Measurements from ENCODE around the gene ZNF789.
A peak's percentile ranks its signal among the peaks of the same experiment; 100 is the strongest.
"Not testable (repeated sequence)": the region's sequence is repeated elsewhere in the genome, so short reads cannot be mapped to it uniquely, and the experiment has no call there.

ZNF789 gene

DNA sequence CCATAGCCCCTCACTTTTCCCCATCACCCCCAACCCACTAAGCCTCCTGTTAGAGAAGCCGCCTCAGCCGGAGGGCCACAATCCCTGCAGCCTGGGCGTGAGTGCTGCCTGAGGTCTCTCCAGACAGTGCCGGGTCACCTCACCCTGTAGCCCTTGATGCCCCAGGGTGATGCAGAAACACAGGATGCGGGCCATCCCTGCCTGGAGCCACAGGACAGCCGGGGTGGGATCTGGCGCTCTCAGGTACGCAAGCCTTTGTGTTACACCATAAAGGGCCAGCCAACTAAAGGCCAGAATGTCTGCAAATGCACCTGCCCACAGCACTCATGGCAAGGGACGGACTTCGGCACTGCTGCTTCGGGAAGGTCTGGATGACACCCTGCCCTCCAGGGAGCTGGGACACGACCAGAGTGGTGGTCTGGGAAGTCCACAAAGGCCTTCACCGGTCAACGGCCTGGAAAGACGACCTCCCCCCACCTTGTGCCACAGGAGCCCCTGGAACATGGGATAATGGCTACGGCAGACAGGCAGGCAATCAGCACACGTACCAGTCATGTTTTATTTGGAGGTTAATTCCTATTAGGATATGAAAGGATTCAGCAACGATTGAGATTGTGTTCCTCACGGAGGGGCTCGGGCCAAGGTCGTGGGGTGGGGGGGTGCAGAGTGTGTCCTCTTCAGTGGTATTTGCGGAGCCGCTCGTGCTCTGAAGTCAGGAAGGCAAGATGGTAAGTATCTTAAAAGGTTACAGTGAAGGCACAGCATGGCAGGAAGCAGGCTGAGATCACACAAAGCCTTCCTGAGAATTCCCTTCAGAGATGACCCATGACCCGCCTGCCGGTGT is 14.8 kb upstream of the ZNF789 start:
- no peak for DNase-seq (ENCODE audit: low read depth, low spot score)

DNA sequence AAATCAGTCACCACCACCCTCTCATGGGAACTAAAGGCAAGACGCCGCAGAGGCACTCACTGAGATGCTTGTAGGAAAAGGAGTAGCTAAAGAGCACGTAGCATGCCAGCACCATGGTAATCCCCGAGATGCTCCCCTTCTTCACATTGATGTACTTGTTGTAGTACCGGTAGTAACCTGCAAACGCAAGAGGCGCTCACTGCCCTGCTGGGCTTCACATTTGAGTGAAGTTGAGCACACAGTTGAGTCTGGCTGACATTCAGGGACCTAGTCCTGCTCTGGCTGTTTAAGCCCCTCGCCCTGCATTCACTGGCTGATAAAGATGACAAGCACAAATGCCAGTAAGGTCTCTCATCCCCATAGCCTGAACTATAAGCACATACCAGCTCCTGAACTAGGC is 13.6 kb upstream of the ZNF789 start:
- DNase-seq (ENCODE audit: low read depth, low spot score) = no peak

DNA sequence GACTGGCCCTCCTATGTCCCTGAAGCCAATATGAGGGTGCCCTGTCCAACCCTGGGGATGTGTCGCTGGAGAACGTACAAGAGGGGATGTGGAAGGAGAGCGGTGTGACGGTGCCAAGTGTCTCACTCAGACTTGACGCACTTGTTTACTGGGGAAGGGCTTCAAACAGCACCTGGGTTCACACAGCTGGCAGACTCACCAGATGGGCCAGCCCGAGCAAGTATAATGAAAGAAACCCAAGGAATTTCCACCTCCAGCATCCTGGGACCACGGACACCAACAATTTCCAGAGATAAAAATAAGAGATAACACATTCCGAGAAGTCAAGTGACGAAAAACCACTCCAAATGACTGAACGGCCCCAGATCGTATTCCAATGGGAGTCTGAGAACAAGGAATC is 12.0 kb upstream of the ZNF789 start:
- no peak for DNase-seq (ENCODE audit: low read depth, low spot score)

DNA sequence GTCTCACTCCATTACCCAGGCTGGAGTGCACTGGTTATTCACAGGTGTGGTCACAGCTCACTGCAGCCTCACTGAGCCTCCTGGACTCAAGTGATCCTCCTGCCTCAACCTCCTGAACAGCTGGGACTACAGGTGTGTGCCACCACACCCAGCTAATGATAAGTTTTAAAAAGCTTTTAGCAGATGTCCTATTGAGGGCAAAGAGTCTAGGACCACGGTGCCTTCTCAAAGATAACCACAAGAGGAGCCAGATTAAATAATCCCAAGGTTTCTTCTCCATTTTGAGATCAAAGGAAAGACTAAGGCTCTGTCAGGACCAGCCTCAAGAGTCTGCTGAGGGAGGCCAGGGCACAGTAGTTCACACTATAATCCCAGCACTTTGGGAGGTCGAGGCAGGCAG is 11.5 kb upstream of the ZNF789 start:
- DNase-seq (ENCODE audit: low read depth, low spot score) = no peak

DNA sequence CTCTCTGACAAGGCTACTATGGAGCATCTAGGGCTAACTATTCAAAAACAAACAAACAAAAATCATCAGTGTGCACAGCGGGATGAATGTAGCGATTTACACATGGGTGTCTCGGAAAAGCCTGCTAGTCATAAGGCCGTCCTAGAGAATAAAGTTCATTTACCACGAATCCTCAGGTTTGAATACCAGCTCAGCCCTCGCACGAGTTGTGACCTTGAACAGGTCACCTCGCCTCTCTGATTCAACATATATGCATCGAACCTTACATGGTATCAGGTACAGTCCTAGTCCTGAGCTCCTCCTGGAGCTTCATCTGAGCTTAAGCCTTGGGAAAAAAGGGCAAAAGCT is 7.3 kb upstream of the ZNF789 start:
- no peak for DNase-seq (ENCODE audit: low read depth, low spot score)

DNA sequence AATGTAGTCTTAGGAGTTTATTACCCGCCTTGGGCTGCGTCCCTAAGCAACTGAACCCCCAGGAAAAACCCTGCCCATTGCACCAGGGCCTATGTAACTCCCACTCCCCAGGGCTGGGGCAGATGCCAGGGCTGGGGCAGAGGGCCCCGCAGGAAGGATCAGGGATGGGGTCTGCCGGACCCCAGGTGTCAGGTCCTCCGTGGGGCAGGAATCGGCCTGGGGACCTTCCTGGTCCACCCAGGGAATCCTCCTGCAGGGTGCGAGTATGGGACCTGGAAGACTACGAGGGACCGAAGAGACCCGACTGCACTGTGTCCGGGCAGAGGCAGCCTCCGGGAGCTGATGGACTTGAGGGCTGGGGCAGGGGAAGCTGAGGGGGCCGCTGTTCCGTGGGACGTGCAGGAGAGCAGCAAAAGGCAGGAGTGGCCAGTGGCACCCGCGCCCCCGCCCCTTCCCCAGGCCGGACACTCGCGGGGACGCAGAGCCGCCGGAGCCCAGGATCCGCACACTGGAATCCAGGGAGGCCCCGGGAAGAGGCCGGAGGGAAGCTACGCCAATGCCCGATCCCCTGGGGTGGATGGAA is 4.3 kb upstream of the ZNF789 start:
- DNase-seq (ENCODE audit: low read depth, low spot score) = no peak

DNA sequence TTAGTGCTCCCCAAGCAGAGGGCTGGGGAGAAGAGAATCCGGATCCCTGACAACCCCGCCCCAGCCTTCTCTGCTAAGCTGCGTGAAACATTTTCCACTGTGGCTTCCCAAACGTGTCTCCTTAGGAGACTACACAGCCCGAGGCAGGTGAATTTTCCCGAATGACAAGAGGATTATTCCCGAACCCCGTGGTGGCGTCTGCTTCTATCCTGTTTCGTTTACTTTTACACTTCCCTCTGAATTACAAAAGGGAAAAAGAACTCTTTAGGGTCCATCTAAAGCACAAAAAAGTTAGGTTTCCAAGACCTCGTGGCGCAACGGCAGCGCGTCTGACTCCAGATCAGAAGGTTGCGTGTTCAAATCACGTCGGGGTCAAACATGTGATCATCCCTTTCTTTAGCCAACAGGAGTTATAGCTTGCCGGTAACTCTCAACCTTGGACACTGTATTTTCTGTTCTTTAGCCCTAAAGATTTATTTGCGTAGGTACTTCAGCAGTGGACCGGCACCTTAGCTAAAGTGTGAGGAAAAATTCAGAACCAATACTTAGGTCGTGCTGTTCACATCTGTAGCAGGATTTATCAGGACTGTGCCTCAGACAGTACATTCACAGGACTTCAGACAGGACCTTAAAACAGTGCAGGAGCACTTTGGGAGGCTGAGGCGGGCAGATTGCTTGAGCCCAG is 3.2 kb upstream of the ZNF789 start:
- DNase-seq (ENCODE audit: low read depth, low spot score) = no peak

DNA sequence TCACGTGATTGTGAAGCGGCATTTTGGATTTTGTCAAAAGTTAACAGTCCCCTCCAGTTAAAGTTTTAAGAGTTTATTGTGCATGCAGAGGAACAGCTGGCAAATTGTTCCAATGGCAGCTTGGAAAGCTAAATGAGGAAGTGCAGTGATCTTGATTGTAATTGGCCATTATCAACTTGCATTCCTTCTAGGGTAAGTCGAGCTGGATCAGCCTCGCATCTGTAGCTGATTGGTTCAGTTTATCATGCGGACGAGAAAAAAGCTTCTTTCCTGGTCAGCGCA is 566 bp downstream of the ZNF789 start:
- DNase-seq (ENCODE audit: low read depth, low spot score) = no peak

DNA sequence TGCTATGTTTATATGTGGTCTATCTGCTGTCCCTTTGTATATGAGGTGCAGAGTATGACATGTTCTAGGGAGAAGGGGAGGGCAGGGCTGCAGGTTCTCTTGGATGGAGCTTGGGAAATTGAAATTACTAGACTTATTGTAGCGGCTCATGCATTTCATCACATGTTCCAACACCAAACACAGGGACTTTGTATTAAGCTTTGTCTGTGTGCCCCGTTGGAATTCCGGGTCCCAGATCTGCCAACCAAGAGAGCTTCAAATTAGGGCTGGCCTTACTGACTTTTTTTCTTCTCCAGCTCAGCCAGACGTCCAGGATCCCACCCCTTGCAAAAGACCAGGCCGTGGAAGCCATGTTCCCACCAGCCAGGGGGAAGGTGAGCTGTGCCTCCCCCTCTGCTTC is 3.4 kb downstream of the ZNF789 start:
- DNase-seq (ENCODE audit: low read depth, low spot score) = no peak

DNA sequence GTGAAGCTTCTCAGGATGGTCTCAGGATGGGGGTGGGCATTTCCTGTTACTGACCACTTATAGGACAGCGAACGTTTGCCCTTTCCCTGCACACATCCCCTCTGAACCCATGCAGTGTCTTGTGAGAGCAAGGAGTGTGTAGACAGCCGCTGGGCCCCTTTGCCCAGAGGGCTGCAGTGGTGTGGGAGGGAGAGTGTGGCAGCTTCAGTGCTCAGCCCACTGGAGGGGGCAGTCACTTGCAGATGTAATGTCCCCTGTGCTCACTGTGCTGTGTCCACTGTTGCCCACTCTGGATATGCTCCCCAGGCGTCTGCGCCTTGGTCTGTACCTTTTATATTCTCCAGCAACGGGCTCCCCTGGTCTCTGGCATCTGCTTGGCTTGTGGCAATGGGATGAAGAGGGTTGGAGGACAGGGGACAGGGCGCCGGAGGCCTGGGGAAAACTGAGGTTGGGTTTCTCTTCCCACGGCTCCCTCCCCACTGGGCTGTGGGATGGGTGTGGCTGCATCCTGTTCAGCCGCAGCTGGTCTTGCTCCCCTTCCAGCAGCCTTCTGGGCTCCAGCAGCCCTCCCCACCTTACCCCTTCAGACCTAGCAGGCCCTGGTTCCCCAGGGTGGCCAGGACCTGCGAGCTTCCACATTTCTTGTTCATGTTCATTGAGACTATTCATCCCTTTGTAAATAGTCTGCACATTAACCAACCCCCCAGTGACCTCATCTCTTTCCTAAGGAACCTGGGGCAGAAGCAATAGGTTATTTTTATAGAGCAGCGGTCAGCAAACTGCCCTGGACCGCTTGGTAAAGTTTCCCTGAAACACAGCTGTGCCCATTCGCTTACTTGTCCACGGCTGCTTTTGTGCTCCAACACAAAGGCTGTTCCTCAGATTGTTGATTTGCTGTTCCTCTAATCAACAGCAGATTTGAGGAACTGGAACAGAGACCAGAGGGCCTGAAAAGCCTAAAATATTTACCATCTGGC is 6.1 kb downstream of the ZNF789 start:
- DNase-seq (ENCODE audit: low read depth, low spot score) = no peak

DNA sequence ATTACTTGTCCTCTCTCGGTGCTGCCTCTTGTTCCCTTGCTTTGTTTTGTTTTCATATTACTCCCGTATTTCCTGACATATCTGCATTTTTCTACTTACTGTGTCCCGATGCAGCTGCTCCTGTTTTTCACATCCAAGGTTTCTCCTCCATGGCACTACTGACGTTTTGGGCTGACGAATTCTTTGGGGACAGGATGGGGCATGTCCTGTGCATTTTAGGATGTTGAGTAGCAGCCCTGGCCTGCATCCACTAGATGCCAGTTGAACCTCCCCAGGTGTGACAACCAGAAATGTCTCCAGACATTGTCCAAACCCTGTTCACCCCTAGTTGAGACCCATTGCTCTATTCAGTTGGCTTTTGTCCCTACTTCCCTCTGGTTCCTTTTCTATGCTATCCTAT is 12.4 kb downstream of the ZNF789 start:
- DNase-seq (ENCODE audit: low read depth, low spot score) = no peak

DNA sequence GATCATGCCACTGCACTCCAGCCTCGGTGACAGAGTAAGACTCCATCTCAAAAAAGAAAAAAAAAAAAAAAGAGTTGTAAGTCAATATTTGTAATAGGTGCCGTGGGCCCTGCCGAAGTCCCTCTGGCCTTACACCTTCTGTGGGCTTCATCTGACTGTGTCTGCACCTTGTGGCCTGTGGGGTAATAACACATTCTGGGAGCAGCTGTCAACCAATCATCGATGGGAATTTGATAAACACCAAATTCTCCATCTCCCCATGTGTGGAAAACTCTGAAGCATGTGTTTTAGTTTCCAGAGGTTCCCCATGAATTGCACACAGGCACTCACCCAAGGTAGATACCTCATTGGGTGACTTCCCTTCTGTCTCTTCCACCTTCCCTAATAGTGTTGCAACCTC is 16.5 kb downstream of the ZNF789 start:
- no peak for DNase-seq (ENCODE audit: low read depth, low spot score)

DNA sequence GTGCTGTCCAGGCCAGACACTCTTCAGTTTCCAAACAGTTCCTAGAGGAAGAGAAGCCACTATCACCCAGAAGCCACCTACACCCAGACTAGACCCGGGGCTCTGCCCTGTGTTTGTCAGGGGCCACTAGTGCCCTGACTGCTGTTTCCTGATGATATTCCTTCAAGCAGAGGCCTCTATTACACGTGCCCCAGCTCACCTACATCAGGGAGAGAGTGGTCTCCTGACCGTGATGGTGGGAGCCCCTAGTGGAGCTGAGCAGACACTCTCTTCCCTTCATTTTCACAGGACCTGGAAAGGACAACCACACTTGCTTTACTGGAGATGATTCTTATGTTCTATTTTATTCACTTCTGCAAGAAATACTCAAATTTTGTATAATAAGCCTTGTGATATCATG is 18.2 kb downstream of the ZNF789 start:
- DNase-seq (ENCODE audit: low read depth, low spot score) = no peak

DNA sequence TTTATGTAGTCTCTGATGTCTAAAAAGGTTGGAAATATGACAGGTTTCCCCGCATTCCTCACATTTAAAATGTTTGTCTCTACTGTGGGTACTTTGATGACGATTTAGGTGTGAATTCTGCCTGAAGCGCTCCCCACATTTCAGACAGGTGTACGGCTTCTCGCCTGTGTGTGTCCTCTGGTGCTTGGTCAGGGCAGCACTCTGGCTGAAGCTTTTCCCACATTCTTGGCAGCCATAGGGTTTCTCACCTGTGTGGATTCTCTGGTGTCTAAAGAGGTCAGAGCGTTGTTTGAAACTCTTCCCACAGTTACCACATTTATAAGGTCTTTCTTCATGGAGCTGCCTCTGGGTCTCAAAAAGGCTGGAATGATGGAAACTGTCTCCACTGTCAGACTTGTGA is 21.1 kb downstream of the ZNF789 start:
- DNase-seq (ENCODE audit: low read depth, low spot score) = no peak

DNA sequence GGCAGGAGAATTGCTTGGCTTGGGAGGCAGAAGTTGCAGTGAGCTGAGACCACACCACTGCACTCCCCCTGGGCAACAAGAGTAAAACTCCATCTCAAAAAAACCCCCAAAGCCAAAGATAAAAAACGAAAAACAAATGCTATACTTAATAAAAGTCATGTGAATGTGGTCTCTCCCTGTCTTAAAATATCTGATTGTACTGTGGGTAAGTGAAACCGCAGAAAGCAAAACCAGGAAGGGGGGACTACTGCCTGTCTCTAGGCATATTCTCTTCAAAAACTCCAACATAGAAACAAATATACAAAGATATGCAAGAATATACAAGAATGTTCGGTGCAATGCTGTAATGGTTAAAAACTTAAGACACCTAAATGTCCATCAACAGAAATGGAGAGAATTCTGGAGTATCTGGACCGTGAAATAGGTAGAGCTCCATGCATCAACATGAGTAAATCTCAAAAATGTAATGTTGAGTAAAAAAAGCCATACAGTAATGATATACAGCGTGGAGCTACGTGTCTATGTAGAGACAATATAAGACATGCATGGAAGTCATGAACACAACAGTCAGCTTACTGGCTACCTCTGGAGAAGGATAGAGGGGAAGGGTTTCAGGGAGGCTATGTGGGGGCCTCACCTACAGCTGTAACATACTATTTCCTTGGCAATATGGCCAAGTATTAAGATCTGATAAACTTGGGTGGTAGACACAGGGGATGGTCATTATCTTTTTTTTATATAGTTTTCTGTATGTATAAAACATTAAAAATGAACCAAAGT is 25.3 kb downstream of the ZNF789 start:
- no peak for DNase-seq (ENCODE audit: low read depth, low spot score)

DNA sequence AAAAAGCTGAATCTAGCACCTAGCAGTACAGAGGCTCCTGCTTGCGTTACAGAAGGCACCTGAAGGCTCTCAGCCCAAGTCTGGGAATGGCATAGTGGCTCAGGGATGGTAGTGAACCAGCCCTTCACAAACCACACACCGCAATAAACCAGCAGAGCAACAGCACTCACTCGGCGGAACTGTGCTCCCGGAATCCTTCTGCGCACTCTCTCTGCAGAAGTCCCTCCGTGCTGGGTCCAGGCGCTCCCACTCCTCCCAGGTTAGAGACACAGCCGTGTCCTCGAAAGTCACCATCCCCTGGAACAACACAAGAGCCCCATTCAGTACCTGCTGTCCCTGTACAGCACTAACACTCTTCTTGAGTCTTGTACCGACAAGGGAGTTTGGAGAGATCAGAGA is 25.9 kb downstream of the ZNF789 start:
- DNase-seq (ENCODE audit: low read depth, low spot score) = no peak

DNA sequence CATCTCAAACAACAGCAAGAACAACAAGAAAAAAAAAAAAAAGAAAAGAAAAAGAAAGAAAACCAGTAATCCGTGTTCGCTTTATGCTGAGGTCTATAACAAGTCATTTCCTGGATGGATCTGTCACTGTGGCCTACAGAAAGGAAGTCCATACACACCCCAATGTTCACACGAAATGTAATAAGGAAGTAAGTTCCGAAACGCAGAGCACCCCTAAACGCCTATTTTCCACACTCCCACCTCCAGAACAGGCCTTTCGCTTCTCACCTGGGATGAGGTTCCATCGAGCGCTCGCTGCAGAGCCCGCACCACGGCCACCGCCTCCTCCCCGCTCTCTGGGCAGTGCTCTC is 26.7 kb downstream of the ZNF789 start:
- no peak for DNase-seq (ENCODE audit: low read depth, low spot score)

DNA sequence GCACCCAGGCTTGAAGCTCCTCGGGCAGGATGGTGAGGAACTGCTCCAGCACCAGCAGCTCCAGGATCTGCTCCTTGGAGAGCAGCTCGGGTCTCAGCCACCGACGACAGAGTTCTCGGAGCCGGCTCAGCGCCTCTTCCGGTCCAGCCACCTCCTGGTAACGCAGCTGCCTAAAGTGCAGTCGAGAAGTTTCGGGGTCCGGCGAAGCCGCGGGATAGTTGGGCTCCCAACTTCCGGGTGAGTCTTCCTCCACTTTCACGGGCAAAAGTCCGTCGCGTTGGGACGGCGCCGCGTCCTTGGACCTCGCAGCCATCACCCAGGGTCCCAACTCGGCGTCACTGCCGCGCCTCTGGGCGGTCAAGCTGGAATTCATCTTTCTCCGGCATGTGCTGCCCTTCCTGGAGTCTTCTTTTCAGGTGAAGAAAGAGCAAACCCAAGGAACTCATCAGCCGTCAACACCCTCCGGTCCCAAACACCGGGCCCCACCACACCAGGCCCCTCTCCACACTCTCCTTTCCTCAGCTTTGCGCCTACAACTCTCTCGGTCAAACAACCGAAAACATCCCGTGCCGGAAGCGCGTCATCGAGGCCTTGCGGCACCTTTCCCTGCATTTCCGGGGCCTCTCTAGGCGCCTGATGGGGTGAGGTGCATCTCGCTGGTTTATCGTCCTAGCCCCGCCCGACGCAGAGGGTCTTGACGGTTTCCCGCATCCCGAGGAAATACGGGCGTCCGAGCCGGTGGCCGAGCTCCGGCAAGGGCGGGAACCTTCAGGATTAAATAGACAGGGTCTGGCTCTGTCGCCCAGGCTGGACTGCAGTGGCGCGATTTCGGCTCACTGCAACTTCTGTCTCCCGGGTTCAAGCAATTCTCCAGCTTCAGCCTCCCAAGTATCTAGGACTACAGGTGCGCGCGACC is 27.3 kb downstream of the ZNF789 start, which contains the start of gene ZNF394:
TSS of gene ZNF394 (minus strand) at position 561 of the 916 bp plus-strand sequence. CDS start at position 373, 188 bp downstream.
- peak; percentile 64 for DNase-seq (ENCODE audit: low read depth, low spot score)

DNA sequence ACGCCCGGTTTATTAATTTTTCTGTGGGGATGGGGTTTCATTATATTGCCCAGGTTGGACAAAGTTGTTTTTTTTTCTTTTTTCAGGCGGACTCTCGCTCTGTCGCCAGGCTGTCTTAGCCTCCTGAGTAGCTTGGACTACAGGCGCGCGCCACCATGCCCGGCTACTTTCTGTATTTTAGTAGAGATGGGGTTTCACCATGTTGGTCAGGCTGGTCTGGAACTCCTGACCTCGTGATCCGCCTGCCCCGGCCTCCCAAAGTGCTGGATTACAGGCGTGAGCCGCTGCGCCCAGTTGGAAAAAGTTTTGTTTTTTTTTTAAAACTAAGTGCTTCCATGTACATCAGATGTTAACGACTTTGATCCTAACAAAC is 27.9 kb downstream of the ZNF789 start:
- no peak for DNase-seq (ENCODE audit: low read depth, low spot score)

DNA sequence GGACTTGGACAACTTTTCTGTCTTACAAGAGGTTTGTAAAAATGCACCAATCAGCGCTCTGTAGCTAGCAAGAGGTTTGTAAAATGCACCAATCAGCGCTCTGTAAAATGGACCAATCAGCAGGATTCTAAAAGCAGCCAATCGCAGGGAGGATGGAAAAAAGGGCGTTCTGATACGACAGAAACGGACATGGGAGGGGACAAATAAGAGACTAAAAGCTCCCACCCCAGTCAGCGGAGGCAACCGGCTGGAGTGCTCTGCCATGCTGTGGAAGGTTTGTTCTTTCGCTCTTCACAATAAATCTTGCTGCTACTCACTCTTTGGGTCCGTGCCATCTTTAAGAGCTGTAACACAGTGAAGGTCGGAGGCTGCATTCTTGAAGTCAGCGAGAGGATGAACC is 28.5 kb downstream of the ZNF789 start:
- DNase-seq (ENCODE audit: low read depth, low spot score) = not testable (repeated sequence)

Measured in smooth muscle cell of the brain vasculature (primary cell).